Sigmoid colon (tissue), 4 donors: Measurements from ENCODE around the gene FBXW4.

Source experiments
- CTCF ChIP-seq, 4 experiments: fragments of 450-650 bp in 3 of 4; fragments of 200-600 bp in 1 of 4; IDR thresholded peaks; one replicate each; pipeline ENCODE4 v1.5.1; 2016 to 2019; ENCODE audit warnings: antibody characterized with exemption in 4 of 4, mild to moderate bottlenecking in 3 of 4, moderate library complexity in 2 of 4
- EP300 ChIP-seq, 4 donors: sonication (generic); formaldehyde crosslinking; IDR thresholded peaks; one replicate each; pipeline ENCODE4 v1.6.1; 2017; ENCODE audit warnings: antibody characterized with exemption in 4 of 4
- POLR2A ChIP-seq, 2 donors: fragments of 450-650 bp; IDR thresholded peaks; one replicate each; pipeline ENCODE4 v1.6.1; 2016; ENCODE audit warnings: antibody characterized with exemption in 2 of 2, mild to moderate bottlenecking in 2 of 2, moderate library complexity in 2 of 2

GRCh38 chr10:101718690-101719275 is 23.8 kb upstream of the FBXW4 start:
- TF ChIP-seq CTCF (IDR thresholded peaks at IDR 0.05) (no peak), POLR2A (IDR thresholded peaks at IDR 0.05) (no peak), EP300 (IDR thresholded peaks at IDR 0.05) (no peak)
